SJCRH30 (cell line): ENCODE measurements around the gene PKD1. TPM values are rescaled to one million over a fixed set of nuclear protein-coding genes. Genes with fewer than 3 reads are reported as not detected.

ENCODE experiments used
- DNase-seq, 2 experiments: peaks; one replicate each; pipeline ENCODE4 v3.0.0-alpha.2; 2015 to 2020
- H3K27ac ChIP-seq: fragments of 250-450 bp; sonication (Bioruptor Pico); 2 replicates; pipeline ENCODE4 v1.5.1; 2020; ENCODE audit warnings: mild to moderate bottlenecking, moderate library complexity
- H3K27me3 ChIP-seq: fragments of 250-450 bp; sonication (Bioruptor Pico); 2 replicates; pipeline ENCODE4 v1.5.1; 2020; ENCODE audit warnings: mild to moderate bottlenecking, moderate library complexity
- H3K36me3 ChIP-seq: fragments of 250-450 bp; sonication (Bioruptor Pico); 2 replicates; pipeline ENCODE4 v1.5.1; 2020; ENCODE audit warnings: mild to moderate bottlenecking, moderate library complexity
- H3K4me1 ChIP-seq: fragments of 250-450 bp; sonication (Bioruptor Pico); 2 replicates; pipeline ENCODE4 v1.5.1; 2020; ENCODE audit warnings: mild to moderate bottlenecking, moderate library complexity
- H3K4me3 ChIP-seq: fragments of 250-450 bp; sonication (Bioruptor Pico); 2 replicates; pipeline ENCODE4 v1.5.1; 2020; ENCODE audit warnings: mild to moderate bottlenecking, moderate library complexity
- H3K9me3 ChIP-seq: fragments of 250-450 bp; sonication (Bioruptor Pico); replicated peaks from 2 replicates; pipeline ENCODE4 v1.5.1; 2020; ENCODE audit warnings: mild to moderate bottlenecking, moderate library complexity
- total RNA-seq: library from RNA; depleted of rRNA; stranded (reverse); fragments of >200 nt; shearing (Covaris generic); gene quantifications from 2 replicates; pipeline ENCODE4 v1.2.3, GENCODE V29; 2014

PKD1 gene
- total RNA-seq, 1 experiment from 2014 or later = 51.9 TPM

GRCh38 chr16:2062801-2063200 is 72.9 kb downstream of the PKD1 start:
- no peak for DNase-seq
- Histone ChIP-seq H3K27me3 (no peaks in the 10 kb centered on the region), H3K9me3 (no peaks in the 10 kb centered on the region), H3K4me3 (no peak overlapping the region), H3K36me3 (peaks cover 14% of the 10 kb centered on the region), H3K4me1 (no peaks in the 10 kb centered on the region), H3K27ac (no peak overlapping the region)

- Histone ChIP-seq H3K4me3 (no peak overlapping the region), H3K4me1 (no peaks in the 10 kb centered on the region), H3K27me3 (no peaks in the 10 kb centered on the region), H3K27ac (no peak overlapping the region), H3K9me3 (no peaks in the 10 kb centered on the region), H3K36me3 (peaks cover 8% of the 10 kb centered on the region; the same call in 1 of the 2 replicates)
- DNase-seq = no peak
These were observed 74.2 kb downstream of the PKD1 start for GRCh38 chr16:2061526-2061925.

GRCh38 chr16:2061023-2061422 is 74.7 kb downstream of the PKD1 start:
- H3K4me3 ChIP-seq = no peak overlapping the region
- H3K36me3 ChIP-seq = peaks cover 5% of the 10 kb centered on the region; the same call in 1 of the 2 replicates
- DNase-seq = no peak
- H3K4me1 ChIP-seq = no peaks in the 10 kb centered on the region
- H3K27ac ChIP-seq = no peak overlapping the region
- H3K9me3 ChIP-seq = no peaks in the 10 kb centered on the region
- H3K27me3 ChIP-seq = no peaks in the 10 kb centered on the region

GRCh38 chr16:2060346-2060745 is 75.4 kb downstream of the PKD1 start:
- Histone ChIP-seq H3K36me3 (no peaks in the 10 kb centered on the region), H3K27me3 (no peaks in the 10 kb centered on the region), H3K27ac (no peak overlapping the region), H3K9me3 (no peaks in the 10 kb centered on the region), H3K4me1 (no peaks in the 10 kb centered on the region), H3K4me3 (no peak overlapping the region)
- DNase-seq = no peak

GRCh38 chr16:2058872-2059271 is 76.8 kb downstream of the PKD1 start:
- H3K36me3 ChIP-seq = no peaks in the 10 kb centered on the region; the same call in 1 of the 2 replicates
- no peak for DNase-seq
- H3K27ac ChIP-seq = no peak overlapping the region
- H3K27me3 ChIP-seq = no peaks in the 10 kb centered on the region
- H3K9me3 ChIP-seq = no peaks in the 10 kb centered on the region
- H3K4me1 ChIP-seq = no peaks in the 10 kb centered on the region
- H3K4me3 ChIP-seq = no peak overlapping the region

GRCh38 chr16:2058420-2058819 is 77.3 kb downstream of the PKD1 start:
- Histone ChIP-seq H3K4me3 (no peak overlapping the region), H3K27ac (no peak overlapping the region), H3K36me3 (no peaks in the 10 kb centered on the region; the same call in 1 of the 2 replicates), H3K9me3 (no peaks in the 10 kb centered on the region), H3K27me3 (no peaks in the 10 kb centered on the region), H3K4me1 (no peaks in the 10 kb centered on the region)
- no peak for DNase-seq

- no peaks in the 10 kb centered on the region for H3K27me3 ChIP-seq
- DNase-seq = no peak
- H3K9me3 ChIP-seq = no peaks in the 10 kb centered on the region
- no peaks in the 10 kb centered on the region; the same call in 1 of the 2 replicates for H3K36me3 ChIP-seq
- H3K4me3 ChIP-seq = no peak overlapping the region
- no peaks in the 10 kb centered on the region for H3K4me1 ChIP-seq
- H3K27ac ChIP-seq = no peak overlapping the region
These were observed 78.3 kb downstream of the PKD1 start for GRCh38 chr16:2057438-2057837.

- no peak overlapping the region for H3K4me3 ChIP-seq
- DNase-seq = no peak
- no peaks in the 10 kb centered on the region for H3K27me3 ChIP-seq
- no peaks in the 10 kb centered on the region for H3K9me3 ChIP-seq
- no peaks in the 10 kb centered on the region; the same call in 1 of the 2 replicates for H3K36me3 ChIP-seq
- no peak overlapping the region for H3K27ac ChIP-seq
- no peaks in the 10 kb centered on the region for H3K4me1 ChIP-seq
These were observed 78.9 kb downstream of the PKD1 start for GRCh38 chr16:2056681-2057407.

GRCh38 chr16:2056077-2056476 is 79.6 kb downstream of the PKD1 start:
- H3K9me3 ChIP-seq = no peaks in the 10 kb centered on the region
- no peaks in the 10 kb centered on the region for H3K27me3 ChIP-seq
- no peaks in the 10 kb centered on the region for H3K4me1 ChIP-seq
- no peaks in the 10 kb centered on the region; the same call in 1 of the 2 replicates for H3K36me3 ChIP-seq
- no peak for DNase-seq
- H3K4me3 ChIP-seq = no peak overlapping the region
- H3K27ac ChIP-seq = no peak overlapping the region

GRCh38 chr16:2054543-2055245 is 81.0 kb downstream of the PKD1 start:
- DNase-seq = no peak
- H3K36me3 ChIP-seq = peaks cover 4% of the 10 kb centered on the region; the same call in 1 of the 2 replicates

GRCh38 chr16:2053897-2054296 is 81.8 kb downstream of the PKD1 start:
- Histone ChIP-seq H3K4me1 (no peaks in the 10 kb centered on the region), H3K4me3 (no peak overlapping the region), H3K27ac (no peak overlapping the region), H3K9me3 (no peaks in the 10 kb centered on the region), H3K27me3 (no peaks in the 10 kb centered on the region), H3K36me3 (peaks cover 4% of the 10 kb centered on the region; the same call in 1 of the 2 replicates)
- no peak for DNase-seq

More at GRCh38 chr16:2054543-2055245, 81.0 kb downstream of the PKD1 start:
- H3K27me3 ChIP-seq = no peaks in the 10 kb centered on the region
- no peak overlapping the region for H3K27ac ChIP-seq
- H3K4me3 ChIP-seq = no peak overlapping the region
- H3K9me3 ChIP-seq = no peaks in the 10 kb centered on the region
- no peaks in the 10 kb centered on the region for H3K4me1 ChIP-seq

- H3K36me3 ChIP-seq = peaks cover 4% of the 10 kb centered on the region; the same call in 1 of the 2 replicates
These were observed 82.5 kb downstream of the PKD1 start for GRCh38 chr16:2053211-2053610.

GRCh38 chr16:2048116-2048543 is 87.6 kb downstream of the PKD1 start:
- peaks cover 4% of the 10 kb centered on the region; the same call in 1 of the 2 replicates for H3K36me3 ChIP-seq
- no peak overlapping the region for H3K27ac ChIP-seq
- peaks cover 2% of the 10 kb centered on the region; the same call in 1 of the 2 replicates for H3K4me1 ChIP-seq
- H3K27me3 ChIP-seq = no peaks in the 10 kb centered on the region
- H3K9me3 ChIP-seq = no peaks in the 10 kb centered on the region
- no peak for DNase-seq
- H3K4me3 ChIP-seq = peak overlapping the region; percentile 86

More at GRCh38 chr16:2053211-2053610, 82.5 kb downstream of the PKD1 start:
- Histone ChIP-seq H3K9me3 (no peaks in the 10 kb centered on the region), H3K4me1 (peaks cover 2% of the 10 kb centered on the region; the same call in 1 of the 2 replicates), H3K27ac (no peak overlapping the region), H3K4me3 (no peak overlapping the region), H3K27me3 (no peaks in the 10 kb centered on the region)
- DNase-seq = no peak

- H3K4me3 ChIP-seq = peak within 1 kb of the TSS; percentile 86
- H3K9me3 ChIP-seq = no peaks in the 10 kb centered on the region
- peak; percentile 94 to 95 for DNase-seq
- H3K36me3 ChIP-seq = peaks cover 4% of the 10 kb centered on the region; the same call in 1 of the 2 replicates
- H3K27ac ChIP-seq = no peak within 1 kb of the TSS
- peaks cover 2% of the 10 kb centered on the region for H3K4me1 ChIP-seq
- H3K27me3 ChIP-seq = no peaks in the 10 kb centered on the region
These were observed 88.2 kb downstream of the PKD1 start, which contains the start of the genes NTHL1 and TSC2 for GRCh38 chr16:2047330-2048115. Gene NTHL1, minus strand, starts transcription at chr16:2047834. Its CDS starts 11 bp downstream, at chr16:2047823. Gene TSC2, plus strand, starts transcription at chr16:2047985. Its CDS starts 631 bp downstream, at chr16:2048616.
